CD14-positive monocyte (primary cell): ENCODE results near the gene BCAR3. TPM values are rescaled to one million over a fixed set of nuclear protein-coding genes. Genes with fewer than 3 reads are reported as not detected.

Experiments used
- DNase-seq, 3 donors: peaks; one replicate each; pipeline ENCODE4 v3.0.0-alpha.2; 2011 to 2022
- H2AFZ ChIP-seq: 2 replicates; pipeline ENCODE4 v1.6.0; 2012; ENCODE audit warnings: mild to moderate bottlenecking, low read depth, low read length, inconsistent platforms; ENCODE audit not compliant: insufficient read depth, poor library complexity, severe bottlenecking
- H3K27ac ChIP-seq, 2 donors: 1 replicate in 1 of 2; 2 replicates in 1 of 2; pipeline ENCODE4 v1.5.1; 2012 to 2013; ENCODE audit warnings: low read length in 2 of 2, control low read depth in 1 of 2, inconsistent platforms in 1 of 2, low read depth in 1 of 2, mild to moderate bottlenecking in 1 of 2
- H3K27me3 ChIP-seq, 2 donors: one replicate each; pipeline versions ENCODE4 v1.6.0 to v1.6.1; 2011 to 2013; ENCODE audit warnings: low read length in 2 of 2; ENCODE audit not compliant: control insufficient read depth in 2 of 2, insufficient read depth in 2 of 2
- H3K36me3 ChIP-seq, 2 donors: replicated peaks in 1 of 2; 1 replicate in 1 of 2; 2 replicates in 1 of 2; pipeline versions ENCODE4 v1.5.1 to v1.6.1; 2012 to 2013; ENCODE audit warnings: low read length in 2 of 2, control low read depth in 1 of 2, inconsistent platforms in 1 of 2, mild to moderate bottlenecking in 1 of 2; ENCODE audit not compliant: insufficient read depth in 2 of 2, control insufficient read depth in 1 of 2
- H3K4me1 ChIP-seq, 2 donors: 1 replicate in 1 of 2; 2 replicates in 1 of 2; pipeline versions ENCODE4 v1.5.1 to v1.6.1; 2012 to 2013; ENCODE audit warnings: low read length in 2 of 2, control low read depth in 1 of 2, inconsistent platforms in 1 of 2, mild to moderate bottlenecking in 1 of 2, moderate library complexity in 1 of 2; ENCODE audit not compliant: insufficient read depth in 2 of 2, control insufficient read depth in 1 of 2
- H3K4me2 ChIP-seq: replicated peaks from 2 replicates; pipeline ENCODE3; 2012; ENCODE audit warnings: low read length, moderate library complexity, mild to moderate bottlenecking; ENCODE audit not compliant: poor library complexity, severe bottlenecking; ENCODE audit errors: extremely low read depth
- H3K4me3 ChIP-seq, 3 experiments: fragments of 200-600 bp in 1 of 3; sonication (generic) in 1 of 3; replicated peaks in 1 of 3; 1 replicate in 2 of 3; 2 replicates in 1 of 3; pipeline ENCODE4 v1.5.1; 2011 to 2013; ENCODE audit warnings: low read length in 3 of 3, mild to moderate bottlenecking in 3 of 3, control low read depth in 2 of 3, low read depth in 2 of 3, inconsistent platforms in 1 of 3, moderate library complexity in 1 of 3
- H3K79me2 ChIP-seq: 2 replicates; pipeline ENCODE4 v1.6.0; 2012; ENCODE audit warnings: mild to moderate bottlenecking, control low read depth, inconsistent platforms, low read length, moderate library complexity; ENCODE audit not compliant: insufficient read depth
- H3K9ac ChIP-seq: 2 replicates; pipeline ENCODE4 v1.6.0; 2017; ENCODE audit warnings: low read length, mild to moderate bottlenecking; ENCODE audit not compliant: insufficient read depth, poor library complexity, severe bottlenecking
- H3K9me3 ChIP-seq, 2 donors: replicated peaks in 1 of 2; 1 replicate in 1 of 2; 2 replicates in 1 of 2; pipeline versions ENCODE4 v1.5.1 to v1.6.1; 2012 to 2013; ENCODE audit warnings: low read length in 2 of 2, control low read depth in 1 of 2; ENCODE audit not compliant: control insufficient read depth in 1 of 2, insufficient read depth in 1 of 2
- H4K20me1 ChIP-seq: 2 replicates; pipeline ENCODE4 v1.6.0; 2012; ENCODE audit warnings: mild to moderate bottlenecking, low read length, control low read depth, moderate library complexity; ENCODE audit not compliant: insufficient read depth
- H3K27ac Mint-ChIP-seq, 7 donors: one replicate each; pipeline ENCODE4 v1.8.0; 2020; ENCODE audit warnings: mild to moderate bottlenecking in 7 of 7, mixed read lengths in 7 of 7, moderate library complexity in 6 of 7, inconsistent platforms in 2 of 7
- H3K27me3 Mint-ChIP-seq, 3 donors: one replicate each; pipeline ENCODE4 v1.8.0; 2021 to 2022; ENCODE audit warnings: low read depth in 3 of 3, mild to moderate bottlenecking in 3 of 3, mixed read lengths in 3 of 3, moderate library complexity in 3 of 3, inconsistent platforms in 1 of 3
- H3K36me3 Mint-ChIP-seq, 2 donors: one replicate each; pipeline ENCODE4 v1.8.0; 2020; ENCODE audit warnings: mixed read lengths in 2 of 2, inconsistent platforms in 1 of 2, mild to moderate bottlenecking in 1 of 2
- H3K4me1 Mint-ChIP-seq: one replicate; pipeline ENCODE4 v1.8.0; 2020; ENCODE audit warnings: mild to moderate bottlenecking, mixed read lengths
- H3K4me3 Mint-ChIP-seq, 2 donors: one replicate each; pipeline ENCODE4 v1.8.0; 2020; ENCODE audit warnings: mild to moderate bottlenecking in 2 of 2, mixed read lengths in 2 of 2, moderate library complexity in 1 of 2
- H3K9me3 Mint-ChIP-seq, 7 donors: one replicate each; pipeline ENCODE4 v1.8.0; 2020 to 2022; ENCODE audit warnings: mixed read lengths in 7 of 7, mild to moderate bottlenecking in 6 of 7, moderate library complexity in 6 of 7, inconsistent platforms in 2 of 7
- CTCF ChIP-seq: fragments of 200-600 bp; IDR thresholded peaks from one replicate; pipeline ENCODE4 v1.8.0; 2022; ENCODE audit warnings: antibody characterized with exemption, mild to moderate bottlenecking
- WGBS: methylation state at CpG from one replicate; pipeline ENCODE4 v1.1.5; 2013; ENCODE audit warnings: missing lambda C conversion rate; ENCODE audit not compliant: insufficient coverage; 5-methylcytosine and 5-hydroxymethylcytosine counted together
- intact Hi-C, 2 donors: fragments of 100-400 bp; cut with micrococcal nuclease; formaldehyde crosslinking; loops; one replicate each; pipeline versions ENCODE4 v1.15.0 to v1.15.1; 2023
- polyA plus RNA-seq, 3 donors: library from polyadenylated mRNA; depleted of rRNA in 1 of 3; unstranded in 2 of 3; stranded (reverse) in 1 of 3; fragments of 300-500 nt in 2 of 3; fragments of >200 nt in 1 of 3; fragmentation: Illumina TruSeq in 2 of 3; gene quantifications; 1 replicate in 2 of 3; 2 replicates in 1 of 3; pipeline ENCODE4 v1.2.3, GENCODE V29; 2012 to 2021

BCAR3 gene
- polyA plus RNA-seq, 3 donors = 0.05 to 0.41 TPM; not detected in 1

DNA sequence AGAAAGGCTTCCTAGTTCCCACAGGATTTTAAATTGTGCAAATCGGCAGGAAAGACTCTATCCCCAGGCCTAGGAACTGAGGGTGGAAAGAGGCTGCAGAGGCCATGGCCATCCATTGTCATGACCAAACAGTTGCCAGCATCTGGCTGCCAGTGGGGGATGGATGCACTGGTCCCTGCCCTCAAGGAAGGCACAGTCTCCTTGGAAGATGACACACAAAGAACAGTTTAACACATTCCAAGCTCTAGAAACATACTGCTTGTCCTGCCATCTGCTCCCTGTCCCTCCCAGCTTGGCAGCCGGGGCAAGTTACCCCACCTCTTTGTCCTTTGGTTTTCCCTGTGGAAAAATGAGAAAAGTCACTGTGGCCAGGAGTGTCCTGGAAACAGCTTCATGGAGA, 83.2 kb downstream of the BCAR3 start:
- Histone ChIP-seq H3K9me3 (no peaks in the 10 kb centered on the region), H3K27me3 (no peaks in the 10 kb centered on the region), H3K27ac (no peak overlapping the region), H4K20me1 (no peaks in the 10 kb centered on the region), H2AFZ (no peak overlapping the region), H3K4me2 (no peak overlapping the region), H3K79me2 (no peaks in the 10 kb centered on the region), H3K4me1 (no peaks in the 10 kb centered on the region), H3K4me3 (no peak overlapping the region), H3K36me3 (no peaks in the 10 kb centered on the region), H3K9ac (no peak overlapping the region)
- no peak for DNase-seq
- no peak for TF ChIP-seq CTCF
- Mint-ChIP-seq H3K36me3 (no peaks in the 10 kb centered on the region), H3K4me1 (no peaks in the 10 kb centered on the region), H3K27me3 (peaks cover 0 to 7% (median 2%) of the 10 kb centered on the region in 3 donors), H3K4me3 (no peak overlapping the region), H3K27ac (no peak overlapping the region), H3K9me3 (no peaks in the 10 kb centered on the region)
- WGBS = 100% methylated on average over 2 of the region's 2 CpGs
- intact Hi-C loops = no loop called here

DNA sequence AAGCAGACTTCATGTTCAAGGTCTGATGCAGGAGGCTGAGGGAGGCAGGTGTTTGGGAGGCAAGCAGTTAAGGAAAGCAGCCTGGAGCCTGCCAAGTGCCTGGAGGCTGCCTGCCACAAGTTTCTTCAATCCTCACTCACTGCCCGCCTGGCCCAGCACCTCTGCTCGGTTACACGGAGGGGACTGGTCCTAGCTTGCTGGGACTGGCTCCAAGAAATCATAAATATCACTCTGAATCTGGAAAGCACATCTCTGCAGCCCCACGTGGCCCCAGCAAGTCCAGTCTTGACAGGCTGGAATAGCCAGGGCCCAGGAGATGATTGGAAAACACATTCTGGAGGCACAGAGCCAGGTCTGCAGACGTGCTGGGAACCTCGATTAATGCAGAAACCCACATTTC, 83.9 kb downstream of the BCAR3 start:
- Histone ChIP-seq H3K4me1 (no peaks in the 10 kb centered on the region), H3K4me3 (no peak overlapping the region), H2AFZ (no peak overlapping the region), H3K9me3 (no peaks in the 10 kb centered on the region), H4K20me1 (no peaks in the 10 kb centered on the region), H3K79me2 (no peaks in the 10 kb centered on the region), H3K9ac (no peak overlapping the region), H3K27me3 (no peaks in the 10 kb centered on the region), H3K36me3 (no peaks in the 10 kb centered on the region), H3K27ac (no peak overlapping the region), H3K4me2 (no peak overlapping the region)
- DNase-seq = no peak
- Mint-ChIP-seq H3K4me1 (no peaks in the 10 kb centered on the region), H3K4me3 (no peak overlapping the region), H3K36me3 (no peaks in the 10 kb centered on the region), H3K27me3 (peaks cover 0 to 7% (median 2%) of the 10 kb centered on the region in 3 donors), H3K27ac (no peak overlapping the region), H3K9me3 (no peaks in the 10 kb centered on the region)
- intact Hi-C loops = no loop called here
- no peak for TF ChIP-seq CTCF
- 93% methylated on average over 6 of the region's 6 CpGs for WGBS
